Airway epithelial cell (primary cell): ENCODE measurements around the gene DHX29. TPM values are rescaled to one million over a fixed set of nuclear protein-coding genes. Genes with fewer than 3 reads are reported as not detected.

Source experiments
- total RNA-seq: library from RNA; depleted of rRNA; stranded (reverse); fragments of >200 nt; gene quantifications from 2 replicates; pipeline ENCODE4 v1.2.3, GENCODE V29; 2015

DHX29 gene, protein sequence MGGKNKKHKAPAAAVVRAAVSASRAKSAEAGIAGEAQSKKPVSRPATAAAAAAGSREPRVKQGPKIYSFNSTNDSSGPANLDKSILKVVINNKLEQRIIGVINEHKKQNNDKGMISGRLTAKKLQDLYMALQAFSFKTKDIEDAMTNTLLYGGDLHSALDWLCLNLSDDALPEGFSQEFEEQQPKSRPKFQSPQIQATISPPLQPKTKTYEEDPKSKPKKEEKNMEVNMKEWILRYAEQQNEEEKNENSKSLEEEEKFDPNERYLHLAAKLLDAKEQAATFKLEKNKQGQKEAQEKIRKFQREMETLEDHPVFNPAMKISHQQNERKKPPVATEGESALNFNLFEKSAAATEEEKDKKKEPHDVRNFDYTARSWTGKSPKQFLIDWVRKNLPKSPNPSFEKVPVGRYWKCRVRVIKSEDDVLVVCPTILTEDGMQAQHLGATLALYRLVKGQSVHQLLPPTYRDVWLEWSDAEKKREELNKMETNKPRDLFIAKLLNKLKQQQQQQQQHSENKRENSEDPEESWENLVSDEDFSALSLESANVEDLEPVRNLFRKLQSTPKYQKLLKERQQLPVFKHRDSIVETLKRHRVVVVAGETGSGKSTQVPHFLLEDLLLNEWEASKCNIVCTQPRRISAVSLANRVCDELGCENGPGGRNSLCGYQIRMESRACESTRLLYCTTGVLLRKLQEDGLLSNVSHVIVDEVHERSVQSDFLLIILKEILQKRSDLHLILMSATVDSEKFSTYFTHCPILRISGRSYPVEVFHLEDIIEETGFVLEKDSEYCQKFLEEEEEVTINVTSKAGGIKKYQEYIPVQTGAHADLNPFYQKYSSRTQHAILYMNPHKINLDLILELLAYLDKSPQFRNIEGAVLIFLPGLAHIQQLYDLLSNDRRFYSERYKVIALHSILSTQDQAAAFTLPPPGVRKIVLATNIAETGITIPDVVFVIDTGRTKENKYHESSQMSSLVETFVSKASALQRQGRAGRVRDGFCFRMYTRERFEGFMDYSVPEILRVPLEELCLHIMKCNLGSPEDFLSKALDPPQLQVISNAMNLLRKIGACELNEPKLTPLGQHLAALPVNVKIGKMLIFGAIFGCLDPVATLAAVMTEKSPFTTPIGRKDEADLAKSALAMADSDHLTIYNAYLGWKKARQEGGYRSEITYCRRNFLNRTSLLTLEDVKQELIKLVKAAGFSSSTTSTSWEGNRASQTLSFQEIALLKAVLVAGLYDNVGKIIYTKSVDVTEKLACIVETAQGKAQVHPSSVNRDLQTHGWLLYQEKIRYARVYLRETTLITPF (N-terminal part only)
- 22.5 and 28.9 TPM in 2 replicates for total RNA-seq

DNA sequence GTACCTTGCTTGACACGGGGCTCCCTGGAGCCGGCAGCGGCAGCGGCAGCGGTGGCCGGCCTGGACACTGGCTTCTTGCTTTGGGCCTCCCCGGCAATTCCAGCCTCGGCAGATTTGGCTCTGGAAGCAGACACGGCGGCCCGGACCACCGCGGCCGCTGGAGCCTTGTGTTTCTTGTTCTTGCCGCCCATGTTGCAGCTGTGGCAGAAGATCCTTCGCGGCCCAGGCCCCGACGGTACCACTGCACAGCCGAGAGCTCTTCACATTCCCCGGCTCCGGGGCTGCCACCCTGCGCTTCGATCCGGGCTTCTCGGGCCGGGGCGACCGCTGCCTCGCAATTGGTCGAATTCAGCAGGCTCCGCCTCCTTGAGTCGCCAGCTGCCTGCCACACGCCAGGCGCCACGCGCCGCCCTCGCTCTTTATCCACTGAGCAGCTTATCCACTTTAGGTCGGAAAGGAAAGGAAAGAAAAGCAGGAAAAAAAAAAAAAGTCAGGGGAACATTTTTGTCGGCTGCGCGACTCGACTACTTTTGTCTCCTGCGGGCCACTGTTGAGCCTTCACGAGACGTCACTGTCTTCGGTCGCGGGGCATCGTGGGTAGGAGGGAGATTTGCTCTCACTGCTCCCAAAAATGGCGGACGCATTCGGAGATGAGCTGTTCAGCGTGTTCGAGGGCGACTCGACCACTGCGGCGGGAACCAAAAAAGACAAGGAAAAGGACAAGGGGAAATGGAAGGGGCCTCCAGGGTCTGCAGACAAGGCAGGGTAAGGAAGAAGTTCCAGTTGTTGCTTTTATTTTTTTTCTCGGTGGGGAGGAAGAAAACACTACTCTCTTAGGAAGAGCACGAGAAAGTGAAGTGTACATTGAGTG, at the start of gene DHX29, which contains the start of gene MTREX:
DHX29 (minus strand) TSS at position 312 of the 871 bp plus-strand sequence; CDS start at position 191, 121 bp downstream.
MTREX (plus strand) TSS at position 607 of the 871 bp plus-strand sequence; CDS start at position 632, 25 bp downstream.

DNA sequence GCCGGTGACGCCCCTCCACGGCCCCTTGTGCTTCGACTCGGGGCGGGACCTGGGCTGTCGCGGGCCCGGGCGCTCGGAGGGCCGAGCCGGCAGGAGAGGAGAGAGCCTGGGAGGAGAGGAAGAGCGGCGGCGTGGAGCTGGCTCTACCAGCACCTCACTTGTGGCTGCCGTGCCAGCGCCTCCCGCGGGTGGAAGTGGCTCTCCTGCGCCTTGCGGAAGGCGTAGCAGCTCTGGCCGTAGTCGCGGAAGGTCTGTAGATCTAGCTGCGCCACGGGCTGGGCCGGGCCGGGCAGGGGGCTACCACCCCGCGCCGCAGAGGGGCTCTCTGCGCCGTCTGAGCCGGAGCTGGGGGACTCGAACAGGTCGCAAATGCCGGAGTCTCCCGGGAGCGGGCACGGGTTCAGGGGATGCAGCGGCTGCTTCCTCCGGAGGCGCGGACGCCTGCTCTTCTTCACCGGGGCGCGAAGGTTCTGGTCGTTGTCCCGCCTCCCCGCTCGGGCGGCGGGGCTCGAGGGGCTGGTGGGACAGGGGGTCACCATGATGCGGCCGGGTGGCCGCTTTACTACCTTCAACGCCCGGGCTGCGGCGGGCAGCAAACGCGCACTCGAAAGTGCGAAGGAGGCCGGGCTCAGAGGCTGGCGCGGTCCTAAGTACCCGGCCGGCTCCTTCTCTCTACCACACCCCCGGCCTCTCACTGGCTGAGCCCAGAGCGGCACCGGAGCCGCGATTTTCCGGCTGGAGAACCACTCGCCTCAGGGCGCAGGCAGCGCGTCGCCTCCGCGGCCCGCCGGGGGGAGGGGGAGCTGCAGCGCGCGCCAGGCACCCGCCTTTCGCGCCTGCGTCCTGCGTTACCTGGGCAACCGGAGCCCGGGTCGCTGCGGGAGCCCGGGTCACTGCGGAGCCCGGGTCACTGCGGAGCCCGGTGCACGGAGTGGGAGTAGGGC, 74.2 kb downstream of the DHX29 start, which contains the start of gene CCNO:
CCNO (minus strand) TSS at position 624 of the 944 bp plus-strand sequence; CDS start at position 539, 85 bp downstream.

DNA sequence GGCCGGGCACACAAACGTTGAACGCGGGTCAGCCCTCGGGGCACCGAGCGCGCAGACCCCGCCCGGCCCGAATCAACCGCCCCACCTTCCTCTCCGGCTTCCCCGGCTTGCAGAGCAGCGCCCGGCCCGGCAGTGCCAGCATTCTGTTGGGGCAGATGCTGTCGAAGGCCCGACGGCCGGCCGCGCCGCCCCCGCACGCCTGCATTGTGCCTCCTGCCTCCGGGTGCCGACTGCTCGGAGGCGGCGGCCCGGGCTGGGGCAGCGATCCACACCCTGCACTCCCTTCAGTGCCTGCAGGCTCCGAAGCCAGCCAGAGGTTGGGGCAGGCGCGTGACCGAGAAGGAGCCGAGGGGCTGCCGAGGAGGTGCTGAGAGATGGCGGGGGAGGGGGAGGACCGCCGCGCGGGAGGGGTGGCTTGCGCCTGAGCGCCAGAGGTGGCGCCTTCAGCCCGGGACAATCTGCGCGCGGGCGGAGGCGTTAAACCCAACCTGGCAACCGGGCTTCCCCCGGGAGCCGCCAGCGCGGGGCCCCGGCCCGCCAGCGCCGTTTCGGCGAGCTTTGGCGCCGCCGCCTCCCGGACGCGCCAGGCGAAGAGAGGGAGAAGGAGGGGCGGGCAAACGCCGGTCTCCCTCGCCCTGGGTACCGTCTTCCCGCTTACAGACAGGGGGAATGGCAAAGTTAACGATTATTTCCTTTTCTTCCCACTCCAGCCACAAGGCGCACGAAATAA, 80.4 kb downstream of the DHX29 start, which contains the start of gene MCIDAS:
MCIDAS (minus strand) TSS at position 382 of the 730 bp plus-strand sequence; CDS start at position 205, 177 bp downstream.

Other genes with a start within 250 kb of the DHX29 start
- not detected in 2 replicates for gene GZMA, start 205.0 kb downstream of the DHX29 start, total RNA-seq
- gene GPX8, start 147.5 kb downstream of the DHX29 start, total RNA-seq: 26.2 and 35.0 TPM in 2 replicates
- gene CDC20B, start 134.5 kb downstream of the DHX29 start, total RNA-seq: not detected in 2 replicates
- gene MCIDAS, start 80.4 kb downstream of the DHX29 start, total RNA-seq: 0.42 TPM in 1 of 2 replicates, not detected in the other
- 1.8 and 3.5 TPM in 2 replicates for gene CCNO, start 74.1 kb downstream of the DHX29 start, total RNA-seq
- gene MTREX, start 295 bp upstream of the DHX29 start, total RNA-seq: 82.4 and 112 TPM in 2 replicates
- gene PLPP1, start 227.3 kb upstream of the DHX29 start, total RNA-seq: 27.2 and 29.0 TPM in 2 replicates